HG03354 (cell line): ENCODE measurements around the gene CMTR1.

Experiments used
- ATAC-seq: cut with Tn5 transposase; IDR thresholded peaks from one replicate; pipeline ENCODE4 v1.9.1; 2021; ENCODE audit warnings: mild to moderate bottlenecking; ENCODE audit not compliant: unreplicated experiment, poor library complexity, severe bottlenecking

Gene CMTR1

GRCh38 chr6:37523412-37523811 is 90.4 kb downstream of the CMTR1 start:
- ATAC-seq: no peak

GRCh38 chr6:37524025-37524969 is 91.3 kb downstream of the CMTR1 start:
- ATAC-seq: no peak

DNA sequence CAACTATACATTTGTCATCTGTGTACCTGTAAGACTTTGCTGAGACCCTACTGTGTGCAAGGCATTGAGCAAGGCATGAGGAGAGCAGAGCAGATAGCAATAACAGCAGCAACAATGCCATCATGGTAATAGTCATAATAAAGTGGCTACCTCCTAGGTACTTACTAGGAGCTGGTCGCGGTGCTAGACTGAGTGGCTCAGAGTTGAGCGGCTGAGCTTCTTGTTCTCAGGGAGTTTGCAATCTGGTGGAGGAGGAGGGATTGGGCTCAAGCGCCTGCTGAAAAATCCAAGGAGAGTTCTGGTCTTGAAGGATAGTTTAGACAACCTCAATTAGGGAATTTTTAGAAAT is 91.9 kb downstream of the CMTR1 start:
- no peak for ATAC-seq

GRCh38 chr6:37525460-37526357 is 92.7 kb downstream of the CMTR1 start:
- no peak for ATAC-seq

GRCh38 chr6:37528541-37528940 is 95.5 kb downstream of the CMTR1 start:
- no peak for ATAC-seq

- ATAC-seq: no peak
Measured at GRCh38 chr6:37530297-37530696, 97.3 kb downstream of the CMTR1 start.

DNA sequence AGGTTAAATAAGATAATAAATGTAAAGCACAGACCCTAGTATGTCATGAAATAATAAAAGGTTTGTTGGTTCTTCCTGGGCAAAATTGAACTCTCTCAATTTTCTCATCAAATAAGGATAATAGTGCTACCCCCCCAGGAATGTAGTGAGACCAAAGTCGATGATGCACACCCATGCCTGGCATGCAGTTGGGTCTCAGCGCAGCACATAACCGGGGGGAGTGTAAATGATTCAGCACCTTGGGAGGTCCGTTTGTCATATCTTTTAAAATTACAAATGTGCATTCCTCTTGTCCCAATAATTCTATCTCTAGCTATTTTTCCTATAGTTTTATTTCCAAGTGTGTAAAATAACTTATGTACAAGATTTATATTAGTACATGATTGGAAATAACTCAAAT is 98.0 kb downstream of the CMTR1 start:
- no peak for ATAC-seq
